ENCODE results near the gene FBXO38.

FBXO38 gene

GRCh38 chr5:148482697-148483462 lies 99.1 kb downstream of the FBXO38 start:
- no peak overlapping the region for H3K27ac Mint-ChIP-seq
- no peaks in the 10 kb centered on the region for H3K4me1 Mint-ChIP-seq (ENCODE audit: low read depth)
- no peak overlapping the region for H3K4me3 Mint-ChIP-seq
- peaks cover 31% of the 10 kb centered on the region for H3K27me3 Mint-ChIP-seq (ENCODE audit: low read depth)
- DNase-seq (ENCODE audit: low spot score), result peak; percentile 34
- no peaks in the 10 kb centered on the region for H3K9me3 Mint-ChIP-seq
- H3K36me3 Mint-ChIP-seq (ENCODE audit: low read depth), result no peaks in the 10 kb centered on the region

- H3K36me3 Mint-ChIP-seq (ENCODE audit: low read depth), result no peaks in the 10 kb centered on the region
- no peak overlapping the region for H3K4me3 Mint-ChIP-seq
- no peak overlapping the region for H3K27ac Mint-ChIP-seq
- peaks cover 29% of the 10 kb centered on the region for H3K27me3 Mint-ChIP-seq (ENCODE audit: low read depth)
- no peaks in the 10 kb centered on the region for H3K9me3 Mint-ChIP-seq
- no peaks in the 10 kb centered on the region for H3K4me1 Mint-ChIP-seq (ENCODE audit: low read depth)
- no peak for DNase-seq (ENCODE audit: low spot score)
Observed at GRCh38 chr5:148483750-148484149, 100.0 kb downstream of the FBXO38 start.

- Mint-ChIP-seq H3K9me3 (no peaks in the 10 kb centered on the region), H3K4me3 (no peak overlapping the region), H3K4me1 (ENCODE audit: low read depth) (no peaks in the 10 kb centered on the region), H3K27me3 (ENCODE audit: low read depth) (peaks cover 32% of the 10 kb centered on the region), H3K36me3 (ENCODE audit: low read depth) (no peaks in the 10 kb centered on the region), H3K27ac (no peak overlapping the region)
- no peak for DNase-seq (ENCODE audit: low spot score)
Observed at GRCh38 chr5:148484651-148485050, 100.9 kb downstream of the FBXO38 start.

- peaks cover 37% of the 10 kb centered on the region for H3K27me3 Mint-ChIP-seq (ENCODE audit: low read depth)
- no peak overlapping the region for H3K4me3 Mint-ChIP-seq
- no peak overlapping the region for H3K27ac Mint-ChIP-seq
- H3K9me3 Mint-ChIP-seq, result no peaks in the 10 kb centered on the region
- no peaks in the 10 kb centered on the region for H3K36me3 Mint-ChIP-seq (ENCODE audit: low read depth)
- no peaks in the 10 kb centered on the region for H3K4me1 Mint-ChIP-seq (ENCODE audit: low read depth)
- DNase-seq (ENCODE audit: low spot score), result no peak
Observed at GRCh38 chr5:148486456-148486855, 102.7 kb downstream of the FBXO38 start.

- H3K4me1 Mint-ChIP-seq (ENCODE audit: low read depth), result no peaks in the 10 kb centered on the region
- no peak overlapping the region for H3K4me3 Mint-ChIP-seq
- no peaks in the 10 kb centered on the region for H3K36me3 Mint-ChIP-seq (ENCODE audit: low read depth)
- H3K9me3 Mint-ChIP-seq, result no peaks in the 10 kb centered on the region
- H3K27me3 Mint-ChIP-seq (ENCODE audit: low read depth), result peaks cover 33% of the 10 kb centered on the region
- no peak overlapping the region for H3K27ac Mint-ChIP-seq
- DNase-seq (ENCODE audit: low spot score), result no peak
Observed at GRCh38 chr5:148488757-148489156, 105.0 kb downstream of the FBXO38 start.

GRCh38 chr5:148491015-148491792 lies 107.4 kb downstream of the FBXO38 start:
- Mint-ChIP-seq H3K4me3 (no peak overlapping the region), H3K27me3 (ENCODE audit: low read depth) (peaks cover 21% of the 10 kb centered on the region), H3K27ac (no peak overlapping the region), H3K36me3 (ENCODE audit: low read depth) (no peaks in the 10 kb centered on the region), H3K4me1 (ENCODE audit: low read depth) (no peaks in the 10 kb centered on the region), H3K9me3 (no peaks in the 10 kb centered on the region)
- no peak for DNase-seq (ENCODE audit: low spot score)

- DNase-seq (ENCODE audit: low spot score), result no peak
- Mint-ChIP-seq H3K4me1 (ENCODE audit: low read depth) (no peaks in the 10 kb centered on the region), H3K27ac (no peak overlapping the region), H3K9me3 (no peaks in the 10 kb centered on the region), H3K27me3 (ENCODE audit: low read depth) (peaks cover 16% of the 10 kb centered on the region), H3K4me3 (no peak overlapping the region), H3K36me3 (ENCODE audit: low read depth) (no peaks in the 10 kb centered on the region)
Observed at GRCh38 chr5:148491793-148492184, 108.0 kb downstream of the FBXO38 start.

GRCh38 chr5:148492351-148492750 lies 108.6 kb downstream of the FBXO38 start:
- H3K4me1 Mint-ChIP-seq (ENCODE audit: low read depth), result no peaks in the 10 kb centered on the region
- no peaks in the 10 kb centered on the region for H3K36me3 Mint-ChIP-seq (ENCODE audit: low read depth)
- H3K4me3 Mint-ChIP-seq, result no peak overlapping the region
- DNase-seq (ENCODE audit: low spot score), result no peak
- no peaks in the 10 kb centered on the region for H3K9me3 Mint-ChIP-seq
- peaks cover 15% of the 10 kb centered on the region for H3K27me3 Mint-ChIP-seq (ENCODE audit: low read depth)
- no peak overlapping the region for H3K27ac Mint-ChIP-seq

All from T-helper 2 cell treated with Interferon-gamma antibody and Interleukin-4, amounts not matched to agents 5 μg/mL and 100 μg/mL, for 36 hours (primary cell).